Testis (tissue), 3 donors: Measurements from ENCODE around the gene AOAH. TPM values are rescaled to one million over a fixed set of nuclear protein-coding genes. Genes with fewer than 3 reads are reported as not detected.

ENCODE experiments used
- DNase-seq: peaks from one replicate; pipeline ENCODE4 v3.0.0-alpha.2; 2019
- H3K27ac ChIP-seq, 2 donors: fragments of 200-600 bp; sonication (generic); one replicate each; pipeline ENCODE4 v1.5.1; 2019
- H3K27me3 ChIP-seq: fragments of 200-600 bp; sonication (generic); one replicate; pipeline ENCODE4 v1.5.1; 2019
- H3K36me3 ChIP-seq: fragments of 200-600 bp; sonication (generic); one replicate; pipeline ENCODE4 v1.5.1; 2017; ENCODE audit warnings: low read depth; ENCODE audit errors: missing control alignments
- H3K4me1 ChIP-seq: fragments of 200-600 bp; sonication (generic); one replicate; pipeline ENCODE4 v1.5.1; 2019
- H3K4me3 ChIP-seq, 2 donors: fragments of 200-600 bp; sonication (generic); one replicate each; pipeline ENCODE4 v1.5.1; 2017 to 2019
- H3K9me3 ChIP-seq: fragments of 200-600 bp; sonication (generic); one replicate; pipeline ENCODE4 v1.5.1; 2017
- POLR2A ChIP-seq: fragments of 450-650 bp; IDR thresholded peaks from one replicate; pipeline ENCODE4 v1.6.1; 2017; ENCODE audit warnings: antibody characterized with exemption, mild to moderate bottlenecking, moderate library complexity
- WGBS, 2 donors: methylation state at CpG; one replicate each; pipeline ENCODE4 v1.1.5; 2018; 5-methylcytosine and 5-hydroxymethylcytosine counted together
- intact Hi-C: fragments of 100-400 bp; cut with DNase I; formaldehyde crosslinking; loops from one replicate; pipeline ENCODE4 v1.15.1; 2023; ENCODE audit warnings: low total_unique reads
- polyA plus RNA-seq: library from polyadenylated mRNA; stranded (reverse); fragments of 350-450 nt; fragmentation: Illumina TruSeq; extraction: RNeasy Lipid Tissue Mini Kit (QIAGEN cat#74804); gene quantifications from one replicate; pipeline ENCODE4 v1.2.3, GENCODE V29; 2014; ENCODE audit warnings: low read depth, low replicate concordance; ENCODE audit not compliant: insufficient read depth
- total RNA-seq, 2 donors: library from RNA; depleted of rRNA; stranded (reverse); fragments of >200 nt; gene quantifications; one replicate each; pipeline ENCODE4 v1.2.3, GENCODE V29; 2016
- TF ChIP-seq, protein P1 (sequence below), 3 experiments: fragments of 450-650 bp in 2 of 3; fragments of 200-600 bp in 1 of 3; sonication (generic) in 1 of 3; IDR thresholded peaks; one replicate each; pipeline ENCODE4 v1.5.1; 2016 to 2019; ENCODE audit warnings: antibody characterized with exemption in 3 of 3, mild to moderate bottlenecking in 2 of 3, moderate library complexity in 1 of 3

The AOAH gene
- total and polyA plus RNA-seq, 3 donors from 2014 or later, result 1.7 to 4.6 (median 3.8) TPM

DNA sequence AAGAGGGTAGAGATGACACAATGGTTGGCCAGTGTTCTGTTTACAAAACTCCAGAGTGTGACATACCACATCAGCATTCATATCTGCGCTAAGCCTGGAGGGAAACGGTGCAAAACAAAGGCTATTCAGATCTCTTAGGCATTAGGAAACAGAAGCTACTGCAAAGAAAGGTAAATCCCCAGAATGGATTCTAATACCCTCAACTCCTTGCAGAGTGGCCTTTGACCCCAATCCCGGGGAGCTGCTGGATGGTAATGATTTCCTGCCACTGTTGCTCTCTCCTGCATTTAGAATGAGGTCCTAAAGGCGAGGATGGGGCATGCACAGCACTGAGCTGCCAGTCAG is 65.2 kb downstream of the AOAH start:
- WGBS, 2 donors, result 63 to 69% methylated on average over 4 of the region's 4 CpGs
- Histone ChIP-seq H3K36me3 (no peaks in the 10 kb centered on the region), H3K4me1 (no peaks in the 10 kb centered on the region), H3K4me3 (no peak overlapping the region), H3K27ac (no peak overlapping the region), H3K9me3 (no peaks in the 10 kb centered on the region), H3K27me3 (no peaks in the 10 kb centered on the region)
- no peak for DNase-seq
- TF ChIP-seq, protein P1, sequence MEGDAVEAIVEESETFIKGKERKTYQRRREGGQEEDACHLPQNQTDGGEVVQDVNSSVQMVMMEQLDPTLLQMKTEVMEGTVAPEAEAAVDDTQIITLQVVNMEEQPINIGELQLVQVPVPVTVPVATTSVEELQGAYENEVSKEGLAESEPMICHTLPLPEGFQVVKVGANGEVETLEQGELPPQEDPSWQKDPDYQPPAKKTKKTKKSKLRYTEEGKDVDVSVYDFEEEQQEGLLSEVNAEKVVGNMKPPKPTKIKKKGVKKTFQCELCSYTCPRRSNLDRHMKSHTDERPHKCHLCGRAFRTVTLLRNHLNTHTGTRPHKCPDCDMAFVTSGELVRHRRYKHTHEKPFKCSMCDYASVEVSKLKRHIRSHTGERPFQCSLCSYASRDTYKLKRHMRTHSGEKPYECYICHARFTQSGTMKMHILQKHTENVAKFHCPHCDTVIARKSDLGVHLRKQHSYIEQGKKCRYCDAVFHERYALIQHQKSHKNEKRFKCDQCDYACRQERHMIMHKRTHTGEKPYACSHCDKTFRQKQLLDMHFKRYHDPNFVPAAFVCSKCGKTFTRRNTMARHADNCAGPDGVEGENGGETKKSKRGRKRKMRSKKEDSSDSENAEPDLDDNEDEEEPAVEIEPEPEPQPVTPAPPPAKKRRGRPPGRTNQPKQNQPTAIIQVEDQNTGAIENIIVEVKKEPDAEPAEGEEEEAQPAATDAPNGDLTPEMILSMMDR (IDR thresholded peaks at IDR 0.05), result no peak
- TF ChIP-seq POLR2A, result no peak
- intact Hi-C loops, result no loop called here

DNA sequence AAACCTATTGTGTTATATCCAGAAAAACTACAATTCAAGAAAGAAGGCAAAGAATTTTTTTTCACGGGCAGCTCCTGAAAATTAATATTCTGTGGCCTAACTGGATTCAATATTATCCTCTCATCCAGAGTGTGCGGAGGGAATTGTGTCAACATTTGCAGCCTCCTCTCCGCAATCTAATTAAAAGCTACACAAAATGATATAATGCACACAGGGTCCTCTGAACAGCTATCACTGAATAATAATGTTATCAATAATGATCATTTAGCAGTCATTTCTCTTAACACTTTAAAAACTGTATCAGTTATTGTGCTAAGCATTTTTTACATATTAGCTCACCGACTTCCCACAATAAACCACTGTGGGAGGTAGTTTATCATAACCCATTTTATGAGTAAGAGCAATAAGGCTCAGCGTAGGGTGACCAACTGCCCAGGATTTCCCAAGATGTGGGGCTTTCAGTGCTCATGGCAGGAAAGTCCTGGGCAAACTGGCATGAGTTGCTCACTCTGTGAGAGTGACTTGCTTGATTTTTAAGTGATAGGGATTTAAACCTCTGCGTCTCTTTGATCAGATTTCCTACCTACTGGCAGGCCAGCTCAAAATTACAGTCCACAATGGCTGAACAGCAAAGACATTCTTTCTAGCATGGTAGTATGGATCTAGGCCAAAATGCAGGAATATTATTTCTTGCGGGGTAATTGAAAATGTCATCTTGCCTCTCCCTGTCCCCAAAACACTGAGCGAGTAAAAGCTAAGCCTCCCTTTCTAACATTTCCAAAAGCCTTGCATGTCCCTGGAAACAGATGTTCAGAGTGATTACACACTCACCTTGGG is 65.7 kb downstream of the AOAH start:
- TF ChIP-seq POLR2A, result no peak
- TF ChIP-seq, protein P1 (IDR thresholded peaks at IDR 0.05), result no peak
- H3K36me3 ChIP-seq, result no peaks in the 10 kb centered on the region
- no peaks in the 10 kb centered on the region for H3K27me3 ChIP-seq
- intact Hi-C loops, result no loop called here
- no peaks in the 10 kb centered on the region for H3K4me1 ChIP-seq
- H3K9me3 ChIP-seq, result no peaks in the 10 kb centered on the region
- H3K4me3 ChIP-seq, result no peak overlapping the region
- DNase-seq, result no peak
- H3K27ac ChIP-seq, result no peak overlapping the region
- 72 to 87% methylated on average over 8 of the region's 8 CpGs for WGBS, 2 donors

DNA sequence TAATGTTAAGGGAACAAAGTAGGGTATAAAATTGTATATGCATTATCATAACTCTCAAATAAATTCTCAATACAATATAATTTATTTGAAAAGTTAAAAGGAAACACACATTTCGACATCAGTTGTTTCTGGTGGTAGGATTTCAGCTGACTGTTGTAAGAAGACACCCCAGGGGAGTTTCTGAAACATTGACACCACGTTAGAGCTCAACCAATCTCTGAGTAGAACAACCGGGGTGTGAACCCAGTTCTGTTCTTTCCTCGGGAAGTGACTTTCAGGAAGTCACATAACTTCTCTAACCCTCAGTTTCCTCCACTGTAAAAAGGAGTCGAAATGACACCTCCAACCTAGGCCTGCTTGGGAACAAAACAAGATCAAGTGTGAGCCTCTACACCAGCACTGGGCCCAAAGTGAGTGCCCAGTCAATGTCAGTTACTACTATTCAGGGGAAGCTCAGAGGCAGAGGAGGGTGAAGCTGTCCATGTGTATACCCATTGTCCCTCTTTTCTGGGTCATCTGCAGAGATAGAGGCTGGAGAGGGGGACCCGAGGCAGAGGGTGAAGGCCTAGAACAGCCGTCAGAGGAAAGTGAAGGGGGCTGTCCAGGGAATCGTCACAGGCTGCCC is 67.1 kb downstream of the AOAH start:
- Histone ChIP-seq H3K36me3 (no peaks in the 10 kb centered on the region), H3K27ac (no peak overlapping the region), H3K27me3 (no peaks in the 10 kb centered on the region), H3K4me1 (no peaks in the 10 kb centered on the region), H3K4me3 (no peak overlapping the region), H3K9me3 (no peaks in the 10 kb centered on the region)
- intact Hi-C loops, result no loop called here
- no peak for DNase-seq
- no peak for TF ChIP-seq POLR2A
- TF ChIP-seq, protein P1 (IDR thresholded peaks at IDR 0.05), result no peak
- 84 to 88% methylated on average over 8 of the region's 8 CpGs for WGBS, 2 donors

DNA sequence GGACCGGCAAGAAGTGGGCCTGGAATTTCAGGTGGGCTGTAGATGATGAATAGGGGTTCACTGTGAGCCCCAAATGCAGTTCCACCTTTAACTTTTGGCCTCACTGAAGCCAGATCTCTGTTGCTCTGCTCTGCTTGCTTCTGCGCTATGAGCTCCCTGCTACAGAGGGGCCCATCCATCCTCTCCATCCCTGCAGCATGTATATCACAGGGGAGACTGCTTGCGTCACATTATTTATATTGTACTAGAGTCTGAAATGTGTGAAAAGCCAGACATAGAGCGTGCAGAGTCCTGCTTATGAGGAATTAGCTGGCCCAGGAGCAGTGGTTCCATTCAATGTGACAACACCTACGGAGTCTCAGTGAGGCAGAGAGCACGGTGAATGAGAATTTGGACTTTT is 69.9 kb downstream of the AOAH start:
- Histone ChIP-seq H3K27me3 (no peaks in the 10 kb centered on the region), H3K4me1 (no peaks in the 10 kb centered on the region), H3K9me3 (no peaks in the 10 kb centered on the region), H3K4me3 (no peak overlapping the region), H3K27ac (no peak overlapping the region), H3K36me3 (no peaks in the 10 kb centered on the region)
- no peak for TF ChIP-seq POLR2A
- TF ChIP-seq, protein P1 (IDR thresholded peaks at IDR 0.05), result no peak
- intact Hi-C loops, result no loop called here
- DNase-seq, result no peak
- WGBS, 2 donors, result 95 to 96% methylated on average over 6 of the region's 6 CpGs
